Type B pancreatic cell (in vitro differentiated cells): ENCODE data around the gene TNS3. TPM values are rescaled to one million over a fixed set of nuclear protein-coding genes. Genes with fewer than 3 reads are reported as not detected.

Experiments used
- DNase-seq: peaks from one replicate; pipeline ENCODE4 v3.0.0; 2021; ENCODE audit warnings: mixed read lengths; ENCODE audit not compliant: unreplicated experiment; ENCODE audit errors: extremely low spot score
- H3K27ac Mint-ChIP-seq: 2 replicates; pipeline ENCODE4 v1.8.0; 2021; ENCODE audit warnings: mild to moderate bottlenecking, mixed read lengths
- H3K27me3 Mint-ChIP-seq: 2 replicates; pipeline ENCODE4 v1.8.0; 2021; ENCODE audit warnings: mixed read lengths
- H3K36me3 Mint-ChIP-seq: 2 replicates; pipeline ENCODE4 v1.8.0; 2021; ENCODE audit warnings: mixed read lengths
- H3K4me1 Mint-ChIP-seq: one replicate; pipeline ENCODE4 v1.8.0; 2021; ENCODE audit warnings: mixed read lengths; ENCODE audit not compliant: unreplicated experiment
- H3K4me3 Mint-ChIP-seq: 2 replicates; pipeline ENCODE4 v1.8.0; 2021; ENCODE audit warnings: mild to moderate bottlenecking, mixed read lengths
- H3K9me3 Mint-ChIP-seq: 2 replicates; pipeline ENCODE4 v1.8.0; 2021; ENCODE audit warnings: mixed read lengths
- CTCF ChIP-seq: fragments of 200-600 bp; sonication (generic); conservative IDR thresholded peaks from 2 replicates; pipeline ENCODE4 v1.5.0; 2021; ENCODE audit warnings: antibody characterized with exemption, mild to moderate bottlenecking
- total RNA-seq: library from RNA; stranded (reverse); gene quantifications from 2 replicates; pipeline ENCODE4 v1.2.1, GENCODE V29; 2021; ENCODE audit warnings: low replicate concordance

Gene TNS3
- total RNA-seq, 1 donor from 2014 or later, result 138 TPM

GRCh38 chr7:47362984-47363383 is 218.9 kb downstream of the TNS3 start:
- H3K36me3 Mint-ChIP-seq, result peaks cover 16% of the 10 kb centered on the region
- H3K9me3 Mint-ChIP-seq, result no peaks in the 10 kb centered on the region
- H3K27me3 Mint-ChIP-seq, result peaks cover 14% of the 10 kb centered on the region
- TF ChIP-seq CTCF, result no peak
- no peak for DNase-seq
- H3K4me1 Mint-ChIP-seq, result peaks cover 9% of the 10 kb centered on the region
- H3K4me3 Mint-ChIP-seq, result no peak overlapping the region
- H3K27ac Mint-ChIP-seq, result no peak overlapping the region

GRCh38 chr7:47361746-47362215 is 220.1 kb downstream of the TNS3 start:
- H3K4me1 Mint-ChIP-seq, result peaks cover 12% of the 10 kb centered on the region
- no peak for DNase-seq
- TF ChIP-seq CTCF, result no peak
- peaks cover 7% of the 10 kb centered on the region for H3K36me3 Mint-ChIP-seq
- no peak overlapping the region for H3K4me3 Mint-ChIP-seq
- H3K9me3 Mint-ChIP-seq, result no peaks in the 10 kb centered on the region
- H3K27ac Mint-ChIP-seq, result peak overlapping the region; percentile 79
- peaks cover 7% of the 10 kb centered on the region for H3K27me3 Mint-ChIP-seq

- Mint-ChIP-seq H3K4me1 (peaks cover 12% of the 10 kb centered on the region), H3K4me3 (no peak overlapping the region), H3K27me3 (peaks cover 7% of the 10 kb centered on the region), H3K27ac (peak overlapping the region; percentile 79), H3K36me3 (peaks cover 7% of the 10 kb centered on the region), H3K9me3 (no peaks in the 10 kb centered on the region)
- DNase-seq, result no peak
- no peak for TF ChIP-seq CTCF
Observed at GRCh38 chr7:47361236-47361635, 220.7 kb downstream of the TNS3 start.

- peaks cover 7% of the 10 kb centered on the region for H3K36me3 Mint-ChIP-seq
- DNase-seq, result no peak
- no peaks in the 10 kb centered on the region for H3K9me3 Mint-ChIP-seq
- H3K27me3 Mint-ChIP-seq, result peaks cover 7% of the 10 kb centered on the region
- H3K4me1 Mint-ChIP-seq, result peaks cover 19% of the 10 kb centered on the region
- H3K27ac Mint-ChIP-seq, result no peak overlapping the region
- H3K4me3 Mint-ChIP-seq, result no peak overlapping the region
- no peak for TF ChIP-seq CTCF
Observed at GRCh38 chr7:47360301-47360900, 221.5 kb downstream of the TNS3 start.

GRCh38 chr7:47358944-47359588 is 222.8 kb downstream of the TNS3 start:
- Mint-ChIP-seq H3K36me3 (peaks cover 7% of the 10 kb centered on the region), H3K27me3 (peaks cover 7% of the 10 kb centered on the region), H3K27ac (no peak overlapping the region), H3K4me3 (no peak overlapping the region), H3K9me3 (no peaks in the 10 kb centered on the region), H3K4me1 (peaks cover 19% of the 10 kb centered on the region)
- no peak for TF ChIP-seq CTCF
- DNase-seq, result no peak
